Measurements from ENCODE around the gene SHOC2.

The SHOC2 gene

DNA sequence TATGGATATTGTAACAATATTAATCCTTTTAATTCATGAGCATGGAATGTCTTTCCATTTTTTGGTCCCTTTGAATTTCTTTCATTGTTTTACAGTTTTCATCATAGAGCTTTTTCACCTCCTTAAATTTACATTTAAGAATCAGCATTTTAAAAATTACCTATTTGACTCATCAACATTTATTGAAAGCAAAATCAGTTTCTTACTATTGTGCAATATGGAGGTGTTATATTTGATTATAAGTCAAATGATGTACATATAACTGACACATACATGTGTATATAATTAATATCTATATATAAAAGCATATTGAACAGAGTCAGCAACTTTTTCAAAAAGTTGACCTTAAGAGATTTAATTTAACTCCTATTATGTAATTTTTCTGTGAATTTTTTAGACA lies 52.2 kb downstream of the SHOC2 start:
- TF ChIP-seq EZH2phosphoT487 (IDR thresholded peaks at IDR 0.05; ENCODE audit: borderline replicate concordance, low read length) = no peak
- TF ChIP-seq, protein P1, sequence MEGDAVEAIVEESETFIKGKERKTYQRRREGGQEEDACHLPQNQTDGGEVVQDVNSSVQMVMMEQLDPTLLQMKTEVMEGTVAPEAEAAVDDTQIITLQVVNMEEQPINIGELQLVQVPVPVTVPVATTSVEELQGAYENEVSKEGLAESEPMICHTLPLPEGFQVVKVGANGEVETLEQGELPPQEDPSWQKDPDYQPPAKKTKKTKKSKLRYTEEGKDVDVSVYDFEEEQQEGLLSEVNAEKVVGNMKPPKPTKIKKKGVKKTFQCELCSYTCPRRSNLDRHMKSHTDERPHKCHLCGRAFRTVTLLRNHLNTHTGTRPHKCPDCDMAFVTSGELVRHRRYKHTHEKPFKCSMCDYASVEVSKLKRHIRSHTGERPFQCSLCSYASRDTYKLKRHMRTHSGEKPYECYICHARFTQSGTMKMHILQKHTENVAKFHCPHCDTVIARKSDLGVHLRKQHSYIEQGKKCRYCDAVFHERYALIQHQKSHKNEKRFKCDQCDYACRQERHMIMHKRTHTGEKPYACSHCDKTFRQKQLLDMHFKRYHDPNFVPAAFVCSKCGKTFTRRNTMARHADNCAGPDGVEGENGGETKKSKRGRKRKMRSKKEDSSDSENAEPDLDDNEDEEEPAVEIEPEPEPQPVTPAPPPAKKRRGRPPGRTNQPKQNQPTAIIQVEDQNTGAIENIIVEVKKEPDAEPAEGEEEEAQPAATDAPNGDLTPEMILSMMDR (IDR thresholded peaks at IDR 0.05; ENCODE audit: low read depth, low read length, poor library complexity, severe bottlenecking) = no peak
- Histone ChIP-seq H3K27me3 (ENCODE audit: control insufficient read depth, low read length) (no peaks in the 10 kb centered on the region), H3K9me3 (ENCODE audit: control insufficient read depth, insufficient read depth, low read length) (no peaks in the 10 kb centered on the region), H4K20me1 (ENCODE audit: control insufficient read depth, insufficient read depth, low read depth, low read length) (peaks cover 17% of the 10 kb centered on the region; the same call in 1 of the 2 replicates), H3K4me2 (ENCODE audit: low read length) (no peak overlapping the region), H3K9me2 (replicated peaks; ENCODE audit: control insufficient read depth, low read length) (no peaks in the 10 kb centered on the region), H3K4me3 (ENCODE audit: low read length) (no peak overlapping the region), H3F3A (ENCODE audit: control insufficient read depth, insufficient read depth) (peaks cover 2% of the 10 kb centered on the region; the same call in 1 of the 2 replicates), H3K27ac (ENCODE audit: low read depth, low read length) (no peak overlapping the region), H3K4me1 (ENCODE audit: control insufficient read depth, low read length) (peaks cover 12% of the 10 kb centered on the region), H3K36me3 (ENCODE audit: control insufficient read depth, low read length) (peaks cover 55% of the 10 kb centered on the region), H3K79me2 (ENCODE audit: control insufficient read depth, low read length) (peaks cover 98% of the 10 kb centered on the region)

DNA sequence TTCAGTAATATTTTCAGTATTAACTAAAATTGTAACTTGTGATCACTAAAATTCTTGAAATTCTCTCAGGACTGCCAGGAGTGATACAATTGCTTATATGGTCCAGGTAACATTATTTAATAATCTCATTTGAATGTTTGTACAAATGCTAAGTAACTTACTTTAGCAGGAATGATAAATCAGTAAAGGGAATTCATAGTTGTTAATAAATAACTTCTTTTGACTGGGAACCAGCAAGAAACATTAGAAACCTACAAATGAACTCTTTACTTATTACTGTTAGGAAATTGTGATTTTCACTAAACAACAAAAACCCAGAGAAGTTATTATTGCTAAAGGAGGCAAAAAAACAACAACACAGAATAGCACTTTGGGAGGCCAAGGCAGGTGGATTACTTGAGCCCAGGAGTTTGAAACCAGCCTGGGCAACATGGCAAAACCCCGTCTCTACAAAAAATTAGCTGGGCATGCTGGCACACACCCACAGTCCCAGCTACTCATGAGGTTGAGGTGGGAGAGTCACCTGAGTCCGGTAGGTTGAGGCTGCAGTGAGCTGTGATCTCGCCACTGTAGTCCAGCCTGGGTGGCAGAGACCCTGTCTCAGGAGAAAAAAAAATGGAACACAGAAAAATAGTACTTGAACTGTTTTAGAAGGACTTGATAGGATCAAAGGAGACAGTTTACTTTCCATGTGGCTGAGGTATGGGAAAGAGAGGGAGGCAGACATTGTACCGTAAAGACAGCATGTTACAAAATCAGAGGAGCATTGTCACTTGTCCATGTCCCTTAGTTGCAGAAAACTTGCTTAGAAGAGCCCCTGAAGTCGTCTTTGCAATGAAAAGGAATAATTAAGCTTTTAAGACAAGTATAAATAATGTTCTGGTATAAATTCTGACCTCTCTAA lies 53.1 kb downstream of the SHOC2 start:
- H3K79me2 ChIP-seq (ENCODE audit: control insufficient read depth, low read length) = peaks cover 98% of the 10 kb centered on the region
- TF ChIP-seq EZH2phosphoT487 (IDR thresholded peaks at IDR 0.05; ENCODE audit: borderline replicate concordance, low read length) = no peak
- TF ChIP-seq, protein P1 (IDR thresholded peaks at IDR 0.05; ENCODE audit: low read depth, low read length, poor library complexity, severe bottlenecking) = no peak
- no peak overlapping the region for H3K4me2 ChIP-seq (ENCODE audit: low read length)

DNA sequence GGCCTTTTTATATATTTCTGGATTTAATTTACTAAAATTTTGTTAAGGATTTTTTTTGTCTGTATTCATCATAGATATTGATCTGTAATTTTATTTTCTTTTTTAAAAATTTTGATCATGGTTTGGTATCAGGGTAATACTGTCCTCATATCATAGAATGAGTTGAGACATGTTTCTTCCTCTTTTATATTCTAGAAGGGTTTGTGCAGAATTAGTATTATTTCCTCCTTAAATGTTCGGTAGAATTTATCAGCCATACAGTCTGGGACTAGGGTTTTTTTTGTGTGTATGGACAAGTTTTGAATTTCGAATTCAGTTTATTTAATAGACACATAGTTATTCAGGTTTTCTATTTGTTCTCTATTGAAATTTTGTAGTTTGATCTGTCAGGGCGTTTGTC lies 54.0 kb downstream of the SHOC2 start:
- Histone ChIP-seq H3K36me3 (ENCODE audit: control insufficient read depth, low read length) (peaks cover 56% of the 10 kb centered on the region), H3K9me3 (ENCODE audit: control insufficient read depth, insufficient read depth, low read length) (peaks cover 2% of the 10 kb centered on the region; the same call in 1 of the 2 replicates), H3K79me2 (ENCODE audit: control insufficient read depth, low read length) (peaks cover 99% of the 10 kb centered on the region), H3K27me3 (ENCODE audit: control insufficient read depth, low read length) (no peaks in the 10 kb centered on the region), H3F3A (ENCODE audit: control insufficient read depth, insufficient read depth) (peaks cover 2% of the 10 kb centered on the region; the same call in 1 of the 2 replicates), H3K9me2 (replicated peaks; ENCODE audit: control insufficient read depth, low read length) (no peaks in the 10 kb centered on the region), H3K4me1 (ENCODE audit: control insufficient read depth, low read length) (peaks cover 12% of the 10 kb centered on the region), H3K27ac (ENCODE audit: low read depth, low read length) (no peak overlapping the region), H3K4me2 (ENCODE audit: low read length) (no peak overlapping the region), H4K20me1 (ENCODE audit: control insufficient read depth, insufficient read depth, low read depth, low read length) (peaks cover 16% of the 10 kb centered on the region; the same call in 1 of the 2 replicates), H3K4me3 (ENCODE audit: low read length) (no peak overlapping the region)
- TF ChIP-seq, protein P1 (IDR thresholded peaks at IDR 0.05; ENCODE audit: low read depth, low read length, poor library complexity, severe bottlenecking) = no peak
- TF ChIP-seq EZH2phosphoT487 (IDR thresholded peaks at IDR 0.05; ENCODE audit: borderline replicate concordance, low read length) = no peak

More for the DNA sequence above, 53.1 kb downstream of the SHOC2 start:
- Histone ChIP-seq H3K9me3 (ENCODE audit: control insufficient read depth, insufficient read depth, low read length) (no peaks in the 10 kb centered on the region), H4K20me1 (ENCODE audit: control insufficient read depth, insufficient read depth, low read depth, low read length) (peaks cover 16% of the 10 kb centered on the region; the same call in 1 of the 2 replicates), H3K27me3 (ENCODE audit: control insufficient read depth, low read length) (no peaks in the 10 kb centered on the region), H3K27ac (ENCODE audit: low read depth, low read length) (no peak overlapping the region), H3K36me3 (ENCODE audit: control insufficient read depth, low read length) (peaks cover 55% of the 10 kb centered on the region), H3F3A (ENCODE audit: control insufficient read depth, insufficient read depth) (peaks cover 2% of the 10 kb centered on the region; the same call in 1 of the 2 replicates), H3K4me1 (ENCODE audit: control insufficient read depth, low read length) (peaks cover 12% of the 10 kb centered on the region), H3K9me2 (replicated peaks; ENCODE audit: control insufficient read depth, low read length) (no peaks in the 10 kb centered on the region), H3K4me3 (ENCODE audit: low read length) (no peak overlapping the region)
